ENCODE data around the gene MYEOV. TPM values are rescaled to one million over a fixed set of nuclear protein-coding genes. Genes with fewer than 3 reads are reported as not detected.

MYEOV gene
- total and polyA plus RNA-seq, 10 of the 15 experiments (the other 5 are each of a cell fraction or from before 2014, with no cell fraction given), result 0.05 to 0.40 (median 0.26) TPM; not detected in 3

- no TSS peak for BruUV-seq (replicated peaks)
- WGBS (ENCODE audit: insufficient coverage, insufficient replicate concordance, low lambda C conversion rate, missing lambda C conversion rate), result 52% methylated on average over 6 of the region's 6 CpGs
- Histone ChIP-seq H3K4me2 (ENCODE audit: control insufficient read depth, insufficient read depth) (no peak overlapping the region), H3K4me1 (ENCODE audit: control insufficient read depth, insufficient read depth, low read length) (no peaks in the 10 kb centered on the region), H3K4me3 (no peak overlapping the region), H3K27me3 (replicated peaks in 1 of 2; ENCODE audit: control insufficient read depth in 2 of 2, insufficient read depth in 2 of 2, low read length in 1 of 2) (no peaks in the 10 kb centered on the region), H3K79me2 (ENCODE audit: control insufficient read depth, insufficient read depth, low read length) (no peaks in the 10 kb centered on the region), H2AFZ (ENCODE audit: control insufficient read depth, low read depth, low read length) (no peak overlapping the region), H4K20me1 (ENCODE audit: control insufficient read depth, insufficient read depth) (no peaks in the 10 kb centered on the region), H3K9me3 (replicated peaks; ENCODE audit: control insufficient read depth, insufficient read depth, low read length) (no peaks in the 10 kb centered on the region; the same call in 2 of the 3 replicates), H3K9ac (ENCODE audit: control insufficient read depth, insufficient read depth, low read length) (no peak overlapping the region), H3K27ac (ENCODE audit: control insufficient read depth, insufficient read depth) (no peak overlapping the region), H3K36me3 (ENCODE audit: control insufficient read depth in 2 of 2, insufficient read depth in 2 of 2, low read length in 1 of 2) (no peaks in the 10 kb centered on the region)
- TF ChIP-seq TARDBP (IDR thresholded peaks at IDR 0.05; ENCODE audit: borderline replicate concordance) (no peak), ZZZ3 (IDR thresholded peaks at IDR 0.05; ENCODE audit: control insufficient read depth, insufficient read length, low read depth) (no peak), MEF2A (IDR thresholded peaks at IDR 0.05; ENCODE audit: insufficient read depth, low read depth, low read length) (no peak), LARP7 (IDR thresholded peaks at IDR 0.05) (no peak), ZSCAN29 (IDR thresholded peaks at IDR 0.05) (no peak), REST (IDR thresholded peaks at IDR 0.05; ENCODE audit: low read depth, low read length) (no peak), NR2C1 (IDR thresholded peaks at IDR 0.05) (no peak), ZNF24 (IDR thresholded peaks at IDR 0.05) (no peak)
- intact Hi-C loops (cut with micrococcal nuclease; ENCODE audit: unreplicated experiment), result no loop called here
- CTCF ChIA-PET, result interaction anchor here (0.7 to 1.0 kb wide), 2 partner anchors 9 to 39 kb away, joined by 3 read pairs; no protein-coding TSS in a partner anchor
- RAD21 ChIA-PET (ENCODE audit: unreplicated experiment), result no interaction called here
- ATAC-seq (no peak), FAIRE-seq (no peak), DNase-seq (ENCODE audit: low read depth, low spot score) (no peak)
- POLR2A ChIA-PET, result no interaction called here
- in situ Hi-C loops (cut with MboI), result no loop called here
- SMC1A ChIA-PET (ENCODE audit: uncharacterized antibody, unreplicated experiment), result interaction anchor here (1.1 kb wide), 1 partner anchor 16 kb away, joined by 4 read pairs; no protein-coding TSS in a partner anchor
These were observed 33.8 kb downstream of the MYEOV start for GRCh38 chr11:69327741-69328191.
